Fibroblast of lung (primary cell): ENCODE data around the gene ARHGAP18. TPM values are rescaled to one million over a fixed set of nuclear protein-coding genes. Genes with fewer than 3 reads are reported as not detected.
A peak's percentile ranks its signal among the peaks of the same experiment; 100 is the strongest.

ENCODE experiments used
- DNase-seq, 2 donors: peaks; one replicate each; pipeline versions ENCODE4 v3.0.0 to v3.0.0-alpha.2; 2010; ENCODE audit warnings: low read depth in 2 of 2
- H2AFZ ChIP-seq: 2 replicates; pipeline ENCODE4 v1.5.1; 2012; ENCODE audit warnings: low read length, control low read depth, inconsistent platforms
- H3K27ac ChIP-seq: 2 replicates; pipeline ENCODE4 v1.5.1; 2011; ENCODE audit warnings: low read length, control low read depth; ENCODE audit not compliant: insufficient read depth
- H3K27me3 ChIP-seq: 2 replicates; pipeline ENCODE4 v1.5.1; 2011; ENCODE audit warnings: mild to moderate bottlenecking, low read length; ENCODE audit not compliant: control insufficient read depth, insufficient read depth
- H3K36me3 ChIP-seq: 2 replicates; pipeline ENCODE4 v1.5.1; 2011; ENCODE audit warnings: low read length; ENCODE audit not compliant: control insufficient read depth, insufficient read depth
- H3K4me1 ChIP-seq: 2 replicates; pipeline ENCODE4 v1.5.1; 2011; ENCODE audit warnings: low read length; ENCODE audit not compliant: control insufficient read depth, insufficient read depth; ENCODE audit errors: extremely low read depth
- H3K4me2 ChIP-seq: 2 replicates; pipeline ENCODE4 v1.5.1; 2011; ENCODE audit warnings: low read length, control low read depth; ENCODE audit not compliant: insufficient read depth; ENCODE audit errors: extremely low read depth
- H3K4me3 ChIP-seq, 4 experiments: fragments of 200-600 bp in 1 of 4; sonication (generic) in 1 of 4; replicated peaks in 1 of 4; 2 replicates each; pipeline ENCODE4 v1.5.1; 2011 to 2016; ENCODE audit warnings: low read length in 4 of 4, low read depth in 3 of 4, mild to moderate bottlenecking in 3 of 4, control low read depth in 2 of 4, inconsistent platforms in 1 of 4, mixed read lengths in 1 of 4; ENCODE audit not compliant: insufficient read depth in 1 of 4; ENCODE audit errors: control extremely low read depth in 1 of 4
- H3K79me2 ChIP-seq: 2 replicates; pipeline ENCODE4 v1.5.1; 2012; ENCODE audit warnings: mild to moderate bottlenecking, low read length, inconsistent platforms; ENCODE audit not compliant: control insufficient read depth, insufficient read depth
- H3K9ac ChIP-seq: 2 replicates; pipeline ENCODE4 v1.5.1; 2011; ENCODE audit warnings: mild to moderate bottlenecking, low read length, control low read depth; ENCODE audit not compliant: insufficient read depth
- H3K9me3 ChIP-seq: 2 replicates; pipeline ENCODE4 v1.5.1; 2012; ENCODE audit warnings: low read depth, low read length; ENCODE audit not compliant: control insufficient read depth, insufficient read depth
- H4K20me1 ChIP-seq: 2 replicates; pipeline ENCODE4 v1.5.1; 2011; ENCODE audit warnings: low read length; ENCODE audit not compliant: control insufficient read depth, insufficient read depth; ENCODE audit errors: extremely low read depth
- EZH2 ChIP-seq: IDR thresholded peaks from 2 replicates; pipeline ENCODE4 v1.5.1; 2012; ENCODE audit warnings: low read length, control low read depth, mild to moderate bottlenecking; ENCODE audit errors: missing control alignments
- polyA plus RNA-seq, 2 donors: library from polyadenylated mRNA; depleted of rRNA in 1 of 2; stranded (reverse) in 1 of 2; unstranded in 1 of 2; fragments of >200 nt; gene quantifications; 2 replicates each; pipeline ENCODE4 v1.2.1, GENCODE V29; 2011 to 2012; ENCODE audit warnings: missing spikeins in 1 of 2
- total RNA-seq: library from RNA; depleted of rRNA; stranded (reverse); fragments of >200 nt; gene quantifications from 2 replicates; pipeline ENCODE4 v1.2.1, GENCODE V29; 2014
- TF ChIP-seq, protein P1 (sequence below), 2 donors: IDR thresholded peaks in 1 of 2; conservative IDR thresholded peaks in 1 of 2; 1 replicate in 1 of 2; 2 replicates in 1 of 2; pipeline ENCODE4 v1.5.1; 2011 to 2012; ENCODE audit warnings: low read length in 2 of 2, control low read depth in 1 of 2, inconsistent platforms in 1 of 2, low read depth in 1 of 2, mild to moderate bottlenecking in 1 of 2

ARHGAP18 gene
- total and polyA plus RNA-seq, 2 donors (not counting 1 experiment from before 2014, with no cell fraction given): 18.6 to 38.3 TPM

DNA sequence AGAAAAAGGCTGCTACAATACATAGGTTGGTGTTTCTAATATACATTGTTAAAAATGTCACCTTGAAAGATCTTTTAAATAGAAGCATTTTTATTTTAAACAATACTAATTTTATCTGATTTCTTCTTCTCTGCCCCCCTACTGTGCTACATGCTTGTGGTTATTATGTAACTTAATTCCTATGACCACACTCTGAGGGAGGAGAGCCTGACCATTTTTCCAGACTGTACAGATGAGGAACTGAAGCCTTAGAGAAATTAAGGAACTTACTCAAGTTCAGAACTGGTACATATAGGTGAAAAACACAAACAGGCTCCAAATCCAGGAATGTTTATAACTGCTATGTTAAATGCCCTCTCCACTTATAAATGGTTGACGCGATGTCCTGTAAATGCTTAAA is 43.4 kb upstream of the ARHGAP18 start:
- no peak overlapping the region for H3K27ac ChIP-seq
- H3K4me3 ChIP-seq: no peak overlapping the region
- no peak overlapping the region for H3K4me2 ChIP-seq
- H2AFZ ChIP-seq: no peak overlapping the region
- TF ChIP-seq, protein P1, sequence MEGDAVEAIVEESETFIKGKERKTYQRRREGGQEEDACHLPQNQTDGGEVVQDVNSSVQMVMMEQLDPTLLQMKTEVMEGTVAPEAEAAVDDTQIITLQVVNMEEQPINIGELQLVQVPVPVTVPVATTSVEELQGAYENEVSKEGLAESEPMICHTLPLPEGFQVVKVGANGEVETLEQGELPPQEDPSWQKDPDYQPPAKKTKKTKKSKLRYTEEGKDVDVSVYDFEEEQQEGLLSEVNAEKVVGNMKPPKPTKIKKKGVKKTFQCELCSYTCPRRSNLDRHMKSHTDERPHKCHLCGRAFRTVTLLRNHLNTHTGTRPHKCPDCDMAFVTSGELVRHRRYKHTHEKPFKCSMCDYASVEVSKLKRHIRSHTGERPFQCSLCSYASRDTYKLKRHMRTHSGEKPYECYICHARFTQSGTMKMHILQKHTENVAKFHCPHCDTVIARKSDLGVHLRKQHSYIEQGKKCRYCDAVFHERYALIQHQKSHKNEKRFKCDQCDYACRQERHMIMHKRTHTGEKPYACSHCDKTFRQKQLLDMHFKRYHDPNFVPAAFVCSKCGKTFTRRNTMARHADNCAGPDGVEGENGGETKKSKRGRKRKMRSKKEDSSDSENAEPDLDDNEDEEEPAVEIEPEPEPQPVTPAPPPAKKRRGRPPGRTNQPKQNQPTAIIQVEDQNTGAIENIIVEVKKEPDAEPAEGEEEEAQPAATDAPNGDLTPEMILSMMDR (conservative IDR thresholded peaks at IDR 0.05 in 1 of 2, IDR thresholded peaks at IDR 0.05 in 1 of 2; ENCODE audit: low read depth in 1 of 2, low read length in 2 of 2): no peak
- no peak for TF ChIP-seq EZH2
- DNase-seq: peak in 1 of 2 donors; percentile 84
- no peaks in the 10 kb centered on the region for H3K9me3 ChIP-seq
- no peaks in the 10 kb centered on the region for H4K20me1 ChIP-seq
- H3K27me3 ChIP-seq: no peaks in the 10 kb centered on the region
- no peaks in the 10 kb centered on the region for H3K79me2 ChIP-seq
- no peak overlapping the region for H3K9ac ChIP-seq
- H3K36me3 ChIP-seq: no peaks in the 10 kb centered on the region
- H3K4me1 ChIP-seq: peaks cover 17% of the 10 kb centered on the region

DNA sequence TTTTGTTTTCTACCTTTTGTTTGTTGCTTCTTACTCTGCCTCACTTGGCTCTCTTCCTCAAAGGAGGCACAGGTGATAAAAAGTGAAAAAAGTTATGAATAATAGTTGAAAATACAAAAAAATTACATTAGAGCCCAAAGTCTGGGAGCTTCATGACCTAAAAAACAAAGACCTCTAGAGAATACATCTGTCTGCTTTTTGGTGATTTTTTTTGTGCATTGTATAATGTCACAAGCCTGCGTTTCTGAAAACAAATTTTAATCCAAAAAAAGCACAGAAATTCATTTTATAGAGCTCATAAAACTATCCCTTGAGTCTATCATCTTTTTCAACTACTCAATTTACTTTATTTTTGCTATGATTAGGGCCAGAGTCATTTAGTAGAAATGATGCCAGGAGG is 41.4 kb upstream of the ARHGAP18 start:
- TF ChIP-seq, protein P1 (conservative IDR thresholded peaks at IDR 0.05 in 1 of 2, IDR thresholded peaks at IDR 0.05 in 1 of 2; ENCODE audit: low read depth in 1 of 2, low read length in 2 of 2): no peak
- no peak for TF ChIP-seq EZH2
- Histone ChIP-seq H3K79me2 (no peaks in the 10 kb centered on the region), H3K4me2 (no peak overlapping the region), H3K27ac (no peak overlapping the region), H3K4me3 (no peak overlapping the region), H3K9me3 (no peaks in the 10 kb centered on the region), H3K27me3 (no peaks in the 10 kb centered on the region), H4K20me1 (no peaks in the 10 kb centered on the region), H3K9ac (no peak overlapping the region), H3K36me3 (no peaks in the 10 kb centered on the region), H2AFZ (no peak overlapping the region), H3K4me1 (peaks cover 21% of the 10 kb centered on the region)
- DNase-seq: no peak

DNA sequence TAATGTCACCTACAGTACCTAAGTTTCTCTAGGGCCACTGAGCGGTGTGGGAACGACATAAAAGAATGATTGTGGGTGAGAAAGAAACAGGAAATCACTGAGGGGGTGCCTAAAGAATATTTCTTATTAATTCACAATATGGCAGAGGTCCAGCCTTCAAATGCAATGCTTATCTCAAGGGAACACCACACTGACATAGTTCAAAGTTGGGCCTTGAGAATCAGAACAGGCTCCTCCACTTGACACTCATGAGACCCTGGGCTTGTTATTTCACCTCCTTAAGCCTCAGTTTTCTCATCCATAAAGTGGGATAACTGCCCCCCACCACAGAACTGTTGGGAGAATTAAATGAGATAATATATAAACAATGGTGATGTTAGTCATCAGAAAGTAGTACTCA is 40.4 kb upstream of the ARHGAP18 start:
- peak in 1 of 2 donors; percentile 30 for DNase-seq
- H3K9ac ChIP-seq: no peak overlapping the region

More for the DNA sequence above, 40.4 kb upstream of the ARHGAP18 start:
- peak overlapping the region; percentile 3 for H3K4me2 ChIP-seq
- TF ChIP-seq, protein P1 (conservative IDR thresholded peaks at IDR 0.05 in 1 of 2, IDR thresholded peaks at IDR 0.05 in 1 of 2; ENCODE audit: low read depth in 1 of 2, low read length in 2 of 2): no peak
- no peak for TF ChIP-seq EZH2
- no peak overlapping the region for H3K4me3 ChIP-seq
- no peaks in the 10 kb centered on the region for H4K20me1 ChIP-seq
- H3K27ac ChIP-seq: peak overlapping the region; percentile 23
- H3K36me3 ChIP-seq: no peaks in the 10 kb centered on the region
- no peaks in the 10 kb centered on the region for H3K9me3 ChIP-seq
- no peak overlapping the region for H2AFZ ChIP-seq
- H3K27me3 ChIP-seq: no peaks in the 10 kb centered on the region
- peaks cover 21% of the 10 kb centered on the region for H3K4me1 ChIP-seq
- no peaks in the 10 kb centered on the region for H3K79me2 ChIP-seq
